GM19463 (cell line): Measurements from ENCODE around the gene PKN1.

Experiments
- ATAC-seq: cut with Tn5 transposase; IDR thresholded peaks from one replicate; pipeline ENCODE4 v1.9.1; 2021; ENCODE audit warnings: mild to moderate bottlenecking, moderate library complexity; ENCODE audit not compliant: unreplicated experiment

Gene PKN1

GRCh38 chr19:14406645-14407401, 26.3 kb upstream of the PKN1 start:
- no peak for ATAC-seq

- ATAC-seq = no peak
Measured at GRCh38 chr19:14407605-14408484, 25.3 kb upstream of the PKN1 start.

DNA sequence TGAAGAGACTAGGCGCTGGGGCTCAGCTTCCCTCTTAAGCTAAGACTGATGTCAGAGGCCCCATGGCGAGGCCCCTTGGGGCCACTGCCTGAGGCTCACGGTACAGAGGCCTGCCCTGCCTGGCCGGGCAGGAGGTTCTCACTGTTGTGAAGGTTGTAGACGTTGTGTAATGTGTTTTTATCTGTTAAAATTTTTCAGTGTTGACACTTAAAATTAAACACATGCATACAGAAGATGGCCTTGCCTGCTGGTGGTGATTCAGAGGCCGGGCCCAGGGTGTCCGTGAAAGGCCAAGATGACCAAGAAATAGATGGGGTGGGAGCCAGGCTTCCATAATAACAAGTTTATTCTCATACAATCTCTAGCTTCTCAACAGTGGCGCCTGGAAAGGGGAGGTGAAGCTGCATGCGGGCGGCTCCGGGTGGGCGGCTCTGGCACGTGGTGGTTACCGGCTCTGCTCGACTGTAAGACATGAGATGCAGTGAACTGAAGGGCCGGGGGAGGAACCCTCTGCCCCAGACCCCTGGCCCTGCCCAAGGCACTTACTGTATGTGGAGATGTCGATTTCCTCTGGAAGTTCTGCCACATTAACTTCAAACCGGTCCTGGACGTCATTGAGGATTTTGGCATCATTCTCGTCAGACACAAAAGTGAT, 24.5 kb upstream of the PKN1 start:
- ATAC-seq = no peak

DNA sequence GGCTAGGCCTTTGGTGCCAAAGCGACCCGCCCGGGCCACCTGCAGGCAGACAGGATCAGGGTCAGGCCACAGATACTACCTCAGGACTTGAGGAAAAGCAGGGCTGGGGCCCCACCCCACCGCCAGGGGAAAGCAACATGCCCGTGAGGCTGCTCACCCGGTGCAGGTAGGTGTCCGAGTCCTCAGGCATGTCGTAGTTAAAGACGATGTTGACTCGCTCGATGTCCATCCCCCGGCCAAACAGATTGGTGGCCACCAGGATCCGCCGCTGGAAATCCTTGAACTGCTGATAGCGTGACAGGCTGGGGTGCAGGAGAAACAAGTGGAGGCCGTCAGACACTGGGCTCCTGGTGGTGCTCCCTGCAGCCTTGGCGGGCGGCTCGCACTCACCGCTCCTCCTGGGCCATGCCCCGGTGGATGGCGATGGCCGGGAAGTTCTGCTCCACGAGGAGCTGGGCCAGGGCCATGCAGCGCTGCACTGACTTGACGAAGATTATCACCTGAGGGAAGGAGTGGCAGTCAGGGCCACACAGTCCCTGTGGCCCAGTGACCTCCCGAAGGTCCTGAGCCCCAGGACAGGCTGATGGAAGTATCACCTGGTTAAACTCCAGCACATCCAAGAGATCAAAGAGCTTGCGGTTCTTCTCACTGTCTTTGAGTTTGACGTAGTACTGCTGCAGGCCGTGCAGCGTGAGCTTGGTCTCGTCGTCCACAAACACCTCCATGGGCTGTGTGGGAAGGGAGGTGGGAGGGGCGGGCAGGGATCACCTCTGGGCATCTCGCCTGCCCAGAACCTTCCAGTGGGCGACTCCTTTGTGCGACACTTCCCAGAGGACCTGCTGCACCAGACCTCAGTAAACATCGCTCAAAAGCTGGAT, 23.7 kb upstream of the PKN1 start:
- ATAC-seq = no peak

DNA sequence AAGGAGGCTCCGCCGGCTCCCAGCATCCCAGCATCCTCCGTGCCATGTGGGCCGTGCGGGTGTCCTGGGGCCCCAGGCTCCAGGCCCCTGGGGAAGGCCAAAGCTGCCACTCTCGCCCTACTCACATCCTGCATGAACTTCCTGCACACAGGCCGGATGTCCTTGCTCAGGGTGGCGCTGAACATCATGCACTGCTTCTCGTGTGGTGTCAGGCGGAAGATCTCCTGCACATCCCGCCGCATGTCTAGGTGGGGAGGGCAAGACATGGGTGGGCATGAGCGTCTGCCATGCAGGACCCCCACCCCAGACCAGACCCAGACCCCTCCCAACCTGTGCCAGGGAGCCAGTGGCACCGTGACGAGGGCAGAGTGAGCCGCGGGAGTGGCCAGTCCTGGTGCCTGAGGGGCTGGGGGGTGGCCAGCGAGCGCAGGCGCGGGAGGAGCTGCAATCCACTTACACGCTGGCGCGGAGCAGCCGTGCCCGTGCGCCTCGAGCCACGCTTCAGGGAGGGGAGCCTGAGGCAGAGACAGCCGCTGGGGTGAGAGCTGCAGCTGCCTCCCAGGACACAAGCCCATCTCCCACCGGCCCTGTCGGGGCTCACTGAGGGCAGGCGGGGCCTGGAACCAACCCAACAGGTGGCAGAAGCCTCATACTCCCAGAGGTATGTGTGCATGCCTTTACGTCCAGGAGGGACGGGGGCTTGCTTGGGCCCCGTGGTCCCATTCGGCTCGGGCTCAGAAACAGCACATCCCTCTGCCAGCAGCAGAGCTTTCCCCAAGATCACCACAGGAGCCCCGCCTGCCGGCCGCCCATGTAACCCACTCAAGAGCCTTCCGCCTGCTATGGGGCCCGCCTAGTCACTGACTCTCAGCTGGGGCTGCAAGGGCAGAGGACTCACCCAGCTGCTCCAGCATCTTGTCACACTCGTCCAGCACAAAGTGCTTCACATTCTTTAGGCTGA, 22.7 kb upstream of the PKN1 start:
- ATAC-seq = no peak

DNA sequence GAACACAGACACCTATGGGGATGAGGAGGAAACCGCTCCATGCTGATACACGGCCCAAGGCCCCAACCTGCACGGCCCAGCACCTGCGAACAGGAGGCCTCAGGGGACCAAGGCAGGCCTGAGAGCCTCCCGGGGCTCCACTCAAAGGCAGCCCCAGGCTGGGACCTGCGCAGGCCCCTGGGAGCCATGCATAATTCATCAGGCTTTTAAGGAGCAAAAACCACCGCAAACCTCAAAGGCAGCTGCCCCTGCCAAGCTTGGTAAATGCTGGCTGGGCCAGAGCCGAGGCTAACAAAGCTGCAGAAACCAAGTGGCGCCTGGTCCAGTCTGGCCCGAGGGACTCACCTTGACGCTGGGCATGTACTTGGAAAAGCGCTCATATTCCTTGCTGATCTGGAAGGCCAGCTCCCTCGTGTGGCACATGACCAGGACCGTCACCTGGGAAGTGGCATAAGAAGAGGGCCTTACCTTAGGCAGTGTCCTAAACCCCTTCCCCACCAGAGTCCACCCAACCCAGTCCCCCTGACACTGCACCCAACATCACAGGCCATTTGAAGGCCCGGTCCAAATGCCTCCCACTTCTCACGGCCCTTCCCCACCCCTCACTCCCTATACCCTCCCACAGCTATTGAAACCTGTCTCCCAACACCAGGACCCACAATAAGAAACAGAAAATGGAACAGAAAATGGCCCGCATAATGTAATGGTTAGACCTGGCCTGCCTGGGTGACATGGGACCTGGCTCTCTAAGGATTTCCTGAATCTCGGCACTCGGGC, 21.8 kb upstream of the PKN1 start:
- ATAC-seq = no peak

GRCh38 chr19:14411938-14412245, 21.2 kb upstream of the PKN1 start:
- no peak for ATAC-seq

GRCh38 chr19:14412324-14412995, 20.6 kb upstream of the PKN1 start:
- ATAC-seq = no peak

DNA sequence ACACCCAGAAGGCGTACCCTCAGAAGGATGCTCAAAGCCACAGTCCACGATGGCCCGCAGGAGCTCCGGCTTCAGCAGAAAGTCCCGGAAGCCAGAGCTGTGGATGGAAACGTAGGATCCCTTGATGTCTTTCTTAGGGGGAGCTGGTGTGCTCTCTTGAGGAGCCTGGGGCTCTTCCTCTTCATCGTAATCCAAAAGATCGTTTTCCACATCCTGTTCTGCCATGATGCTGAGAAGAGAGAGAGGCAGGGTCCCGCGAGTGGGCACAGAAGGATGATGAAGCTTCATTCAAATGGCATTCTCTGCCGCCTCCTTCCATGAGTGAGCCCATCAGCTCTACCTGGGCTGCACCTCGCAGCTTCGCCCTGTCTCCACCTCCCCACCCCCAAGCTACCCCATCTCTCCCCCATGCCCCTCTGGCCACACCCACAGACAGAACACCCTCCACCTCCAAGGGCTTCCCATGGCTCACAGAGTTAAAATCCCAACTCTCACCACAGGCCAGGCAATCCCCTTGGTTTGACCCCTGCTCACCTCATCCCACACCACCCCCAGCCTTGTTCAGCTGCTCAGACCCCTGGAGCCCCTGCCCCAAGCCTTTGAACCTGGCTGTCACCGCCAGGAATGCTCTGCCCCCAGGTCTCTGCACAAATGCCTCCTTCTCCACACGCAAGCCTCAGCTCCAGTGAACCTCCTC, 20.0 kb upstream of the PKN1 start:
- no peak for ATAC-seq

GRCh38 chr19:14413693-14414181, 19.4 kb upstream of the PKN1 start:
- ATAC-seq = no peak

DNA sequence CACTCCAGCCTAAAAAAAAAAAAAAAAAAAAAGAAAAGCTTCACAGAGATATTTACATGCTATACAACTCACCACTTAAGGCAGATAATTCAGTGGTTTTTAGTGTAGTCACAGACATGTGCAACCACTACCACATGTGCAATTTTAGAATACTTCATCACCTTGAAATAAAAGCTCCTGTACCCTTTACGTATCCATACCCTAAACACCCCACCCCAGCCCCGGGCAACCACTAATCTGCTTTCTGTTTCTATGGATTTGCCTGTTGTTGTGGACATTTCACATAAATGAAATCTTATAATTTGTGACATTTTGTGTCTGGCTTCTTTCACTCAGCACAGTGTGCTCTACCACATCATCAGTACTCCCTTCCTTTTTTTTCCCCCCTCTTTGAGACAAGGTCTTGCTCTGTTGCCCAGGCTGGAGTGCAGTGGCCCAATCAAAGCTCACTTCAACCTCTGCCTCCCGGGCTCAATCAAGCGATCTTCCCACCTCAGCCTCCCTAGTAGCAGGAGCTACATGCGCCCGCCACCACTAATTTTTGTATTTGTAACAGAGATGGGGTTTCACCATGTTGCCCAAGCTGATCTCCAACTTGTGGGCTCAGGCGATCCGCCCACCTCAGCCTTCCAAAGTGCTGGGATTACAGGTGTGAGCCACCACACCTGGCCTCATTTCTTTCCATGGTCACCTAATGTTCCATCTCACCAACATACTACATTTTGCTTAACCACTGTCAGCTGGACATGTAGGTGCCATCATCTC, 18.0 kb upstream of the PKN1 start:
- ATAC-seq = no peak

GRCh38 chr19:14416817-14417231, 16.3 kb upstream of the PKN1 start:
- no peak for ATAC-seq

DNA sequence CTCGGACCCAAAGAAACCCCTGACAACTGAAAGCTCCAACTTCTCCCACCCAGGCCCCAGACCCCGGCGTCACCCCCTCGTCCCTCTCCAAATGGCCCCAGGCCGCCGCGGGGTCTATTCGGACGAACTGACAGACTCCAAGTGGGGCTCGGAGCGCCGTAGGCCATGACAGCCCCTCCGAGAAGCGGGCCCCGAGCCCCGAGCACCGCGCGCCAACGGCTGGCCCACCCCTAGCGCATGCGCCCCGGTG, 14.3 kb upstream of the PKN1 start:
- ATAC-seq = peak; percentile 32

GRCh38 chr19:14419106-14419813, 13.8 kb upstream of the PKN1 start, which contains the start of gene DDX39A:
TSS of gene DDX39A (minus strand) at chr19:14419341. CDS start at chr19:14413220, 6,121 bp downstream.
- peak; percentile 93 for ATAC-seq

GRCh38 chr19:14425696-14426138, 7.4 kb upstream of the PKN1 start:
- no peak for ATAC-seq

DNA sequence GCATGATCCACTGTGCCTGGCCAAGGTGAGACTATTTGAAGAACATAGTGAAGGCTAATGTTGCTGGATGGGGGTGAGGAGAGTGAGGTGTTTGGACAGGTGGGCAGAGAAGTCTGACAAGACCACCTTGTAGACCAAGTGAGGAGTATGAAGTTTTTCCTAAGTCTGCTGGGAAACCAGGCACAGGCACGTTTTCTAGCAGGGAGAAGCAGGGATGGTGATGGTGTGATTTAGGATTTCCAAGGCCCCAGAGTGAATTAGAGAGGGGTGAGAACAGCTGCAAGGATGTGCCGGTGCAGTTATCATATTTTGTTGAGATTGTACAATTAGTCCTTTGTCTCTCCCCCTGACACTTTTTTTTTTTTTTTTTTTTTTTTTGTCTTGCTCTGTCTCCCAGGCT, 5.6 kb upstream of the PKN1 start:
- ATAC-seq = no peak
